Peyer's patch (tissue), 4 donors: Measurements from ENCODE around the gene COL3A1. TPM values are rescaled to one million over a fixed set of nuclear protein-coding genes. Genes with fewer than 3 reads are reported as not detected.

Experiments
- DNase-seq, 3 donors: peaks; one replicate each; pipeline ENCODE4 v3.0.0-alpha.2; 2017 to 2019
- H3K27ac ChIP-seq, 4 donors: fragments of 200-600 bp; sonication (generic); one replicate each; pipeline ENCODE4 v1.5.1; 2016 to 2019
- H3K27me3 ChIP-seq, 2 donors: fragments of 200-600 bp; sonication (generic); one replicate each; pipeline ENCODE4 v1.5.1; 2019
- H3K36me3 ChIP-seq, 3 donors: fragments of 200-600 bp; sonication (generic); one replicate each; pipeline ENCODE4 v1.5.1; 2016 to 2019
- H3K4me1 ChIP-seq, 4 donors: fragments of 200-600 bp; sonication (generic); one replicate each; pipeline ENCODE4 v1.5.1; 2016 to 2019
- H3K4me3 ChIP-seq, 4 donors: fragments of 200-600 bp; sonication (generic); 1 replicate in 3 of 4; 2 replicates in 1 of 4; pipeline ENCODE4 v1.5.1; 2016 to 2019; ENCODE audit warnings: mild to moderate bottlenecking in 1 of 4
- H3K9me3 ChIP-seq, 4 donors: fragments of 200-600 bp; sonication (generic); one replicate each; pipeline ENCODE4 v1.5.1; 2016 to 2019; ENCODE audit warnings: mild to moderate bottlenecking in 1 of 4
- CTCF ChIP-seq, 6 experiments: fragments of 450-650 bp in 4 of 6; fragments of 200-600 bp in 2 of 6; sonication (generic) in 1 of 6; IDR thresholded peaks; one replicate each; pipeline ENCODE4 v1.5.1; 2017 to 2019; ENCODE audit warnings: antibody characterized with exemption in 6 of 6, mild to moderate bottlenecking in 3 of 6, moderate library complexity in 1 of 6
- POLR2A ChIP-seq, 2 donors: fragments of 450-650 bp; IDR thresholded peaks; one replicate each; pipeline ENCODE4 v1.5.1; 2017; ENCODE audit warnings: antibody characterized with exemption in 2 of 2, mild to moderate bottlenecking in 2 of 2, moderate library complexity in 2 of 2
- total RNA-seq, 4 donors: library from RNA; depleted of rRNA; stranded (reverse); fragments of >200 nt; gene quantifications; one replicate each; pipeline ENCODE4 v1.1.0, GENCODE V29; 2016

Gene COL3A1
- total RNA-seq, 4 donors from 2014 or later: 33.9 to 317 (median 69.9) TPM

DNA sequence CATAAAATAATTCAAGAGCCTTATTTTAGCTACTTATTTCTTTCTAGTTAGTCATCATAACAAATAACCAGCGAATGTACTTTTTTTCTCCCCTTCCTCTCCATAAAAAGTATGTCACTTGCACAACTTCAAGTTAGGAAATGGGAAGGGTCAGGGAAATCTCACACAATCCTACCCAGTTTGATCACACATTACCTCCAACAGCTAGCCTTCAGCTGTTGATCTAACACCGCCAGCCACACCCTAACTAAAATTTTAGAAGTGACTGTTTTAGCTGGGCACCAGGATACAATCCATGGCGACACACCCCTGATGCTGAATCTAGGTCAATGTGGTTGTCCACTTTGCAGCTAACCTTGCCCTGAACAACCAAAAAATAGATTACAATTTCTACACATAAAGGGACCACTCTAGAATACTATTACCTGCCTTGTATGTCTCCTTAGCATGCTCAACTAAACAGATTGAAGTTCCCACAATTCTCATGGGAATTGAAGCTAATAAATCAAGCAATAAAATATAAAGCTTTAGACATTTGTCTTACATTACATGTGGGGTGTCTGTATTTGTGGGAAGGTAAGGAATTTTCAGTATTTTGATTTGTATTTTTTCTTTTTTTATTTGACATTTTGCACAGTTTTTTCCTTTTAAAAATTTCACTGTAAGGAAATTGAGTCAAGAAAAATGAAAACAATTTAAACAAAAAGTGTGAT lies 7.3 kb upstream of the COL3A1 start:
- Histone ChIP-seq H3K9me3 (no peaks in the 10 kb centered on the region), H3K27me3 (no peaks in the 10 kb centered on the region), H3K36me3 (no peaks in the 10 kb centered on the region), H3K4me3 (no peak overlapping the region), H3K4me1 (no peaks in the 10 kb centered on the region), H3K27ac (no peak overlapping the region)
- TF ChIP-seq CTCF (IDR thresholded peaks at IDR 0.05) (no peak), POLR2A (IDR thresholded peaks at IDR 0.05) (no peak)
- DNase-seq: no peak

DNA sequence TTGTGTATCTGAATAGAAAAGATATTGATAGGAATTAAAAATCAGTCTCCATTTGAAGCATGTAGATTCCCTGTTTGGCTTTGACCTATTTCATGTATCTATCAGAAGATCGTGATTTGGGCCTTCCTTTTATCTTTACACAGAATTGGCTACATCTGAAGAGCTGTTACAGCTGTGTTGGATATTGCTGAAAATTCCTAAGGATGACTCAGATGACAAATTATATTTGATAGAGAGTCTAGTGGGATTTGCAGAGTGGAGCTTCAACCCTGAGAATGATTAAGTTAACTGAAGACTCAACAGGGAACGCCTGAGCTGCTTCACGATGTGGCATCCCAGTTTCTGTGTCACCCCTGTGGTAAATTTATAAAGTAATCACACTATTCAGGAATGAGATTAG lies 4.9 kb upstream of the COL3A1 start:
- no peak for DNase-seq
- Histone ChIP-seq H3K4me1 (no peaks in the 10 kb centered on the region), H3K4me3 (no peak overlapping the region), H3K36me3 (no peaks in the 10 kb centered on the region), H3K27me3 (no peaks in the 10 kb centered on the region), H3K27ac (peak overlapping the region in 2 of 4 donors; percentile 31 to 53), H3K9me3 (no peaks in the 10 kb centered on the region)
- TF ChIP-seq CTCF (IDR thresholded peaks at IDR 0.05): no peak
- TF ChIP-seq POLR2A (IDR thresholded peaks at IDR 0.05): no peak

GRCh38 chr2:188969651-188970050 lies 4.5 kb upstream of the COL3A1 start:
- Histone ChIP-seq H3K9me3 (no peaks in the 10 kb centered on the region), H3K27me3 (no peaks in the 10 kb centered on the region), H3K4me3 (no peak overlapping the region), H3K4me1 (no peaks in the 10 kb centered on the region), H3K36me3 (no peaks in the 10 kb centered on the region), H3K27ac (peak overlapping the region in 2 of 4 donors; percentile 20 to 53)
- no peak for DNase-seq
- no peak for TF ChIP-seq CTCF (IDR thresholded peaks at IDR 0.05)

- Histone ChIP-seq H3K27me3 (no peaks in the 10 kb centered on the region), H3K36me3 (no peaks in the 10 kb centered on the region), H3K4me3 (no peak overlapping the region), H3K27ac (peak overlapping the region in 2 of 4 donors; percentile 20 to 53), H3K9me3 (no peaks in the 10 kb centered on the region), H3K4me1 (no peaks in the 10 kb centered on the region)
- TF ChIP-seq CTCF (IDR thresholded peaks at IDR 0.05) (no peak), POLR2A (IDR thresholded peaks at IDR 0.05) (no peak)
- no peak for DNase-seq
These were observed 4.0 kb upstream of the COL3A1 start for GRCh38 chr2:188970211-188970610.

- H3K9me3 ChIP-seq: no peaks in the 10 kb centered on the region
- no peaks in the 10 kb centered on the region for H3K36me3 ChIP-seq
- H3K27me3 ChIP-seq: no peaks in the 10 kb centered on the region
- no peak for DNase-seq
- H3K4me3 ChIP-seq: no peak overlapping the region
- TF ChIP-seq CTCF (IDR thresholded peaks at IDR 0.05) (no peak), POLR2A (IDR thresholded peaks at IDR 0.05) (no peak)
- no peaks in the 10 kb centered on the region for H3K4me1 ChIP-seq
- H3K27ac ChIP-seq: peak overlapping the region in 1 of 4 donors; percentile 21
These were observed 2.7 kb upstream of the COL3A1 start for GRCh38 chr2:188971432-188971861.
